ENCODE results near the gene LTBP1. TPM values are rescaled to one million over a fixed set of nuclear protein-coding genes. Genes with fewer than 3 reads are reported as not detected.
A peak's percentile ranks its signal among the peaks of the same experiment; 100 is the strongest.

Gene LTBP1
- total RNA-seq, 1 experiment from 2014 or later = 10.3 TPM

DNA sequence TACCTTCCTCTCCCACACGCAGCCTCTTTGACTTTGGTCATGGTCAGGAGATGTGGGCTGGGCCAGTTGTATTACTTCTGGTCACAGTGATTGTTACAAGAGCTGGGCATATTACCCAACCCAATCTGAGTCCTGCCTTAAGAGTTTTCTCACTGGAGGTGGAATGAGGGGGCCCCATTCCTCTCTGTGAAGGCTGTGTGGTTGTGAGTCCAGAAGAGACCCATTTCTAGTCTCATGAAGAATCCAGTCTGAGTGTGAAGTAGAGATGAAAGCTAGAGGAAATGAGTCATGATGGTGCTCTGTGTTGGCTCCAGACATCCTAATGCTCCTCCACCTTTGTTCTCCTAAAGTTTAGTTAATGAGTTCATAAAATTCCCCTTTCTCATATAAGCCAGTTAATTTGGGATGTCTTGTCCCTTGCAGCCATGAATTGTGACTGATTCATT is 478.9 kb downstream of the LTBP1 start:
- no peaks in the 10 kb centered on the region for H3K27me3 ChIP-seq (ENCODE audit: insufficient read depth, low read depth)
- no peaks in the 10 kb centered on the region for H4K20me1 ChIP-seq (ENCODE audit: insufficient read depth)
- no peak overlapping the region for H2AFZ ChIP-seq
- intact Hi-C loops (cut with micrococcal nuclease; ENCODE audit: unreplicated experiment) = no loop called here
- no peaks in the 10 kb centered on the region for H3K79me2 ChIP-seq (ENCODE audit: low read depth)
- ChIA-PET POLR2A (ENCODE audit: unreplicated experiment) (no interaction called here), CTCF (no interaction called here)
- no peaks in the 10 kb centered on the region for H3K4me1 ChIP-seq (replicated peaks; ENCODE audit: insufficient read depth)
- H3K9me3 ChIP-seq (ENCODE audit: insufficient read depth, low read depth) = no peaks in the 10 kb centered on the region
- H3K36me3 ChIP-seq (ENCODE audit: low read depth) = no peaks in the 10 kb centered on the region
- H3F3A ChIP-seq (ENCODE audit: insufficient read depth, low read depth) = no peaks in the 10 kb centered on the region
- no peak overlapping the region for H3K27ac ChIP-seq
- H3K4me3 ChIP-seq = no peak overlapping the region
- BruUV-seq (replicated peaks) = no TSS peak
- 0 out of 2 replicates have a peak, but pooled peaks cover 3% of the 10 kb centered on the region for H3K9me2 ChIP-seq (ENCODE audit: insufficient read depth)
- TF ChIP-seq EZH2 (IDR thresholded peaks at IDR 0.05; ENCODE audit: low read depth) (no peak), CTCF (conservative IDR thresholded peaks at IDR 0.05) (no peak)
- H3K4me2 ChIP-seq = no peak overlapping the region
- no peak for DNase-seq

- peak; percentile 17 to 40 for DNase-seq
- no peaks in the 10 kb centered on the region for H3K4me1 ChIP-seq (replicated peaks; ENCODE audit: insufficient read depth)
- H3K4me2 ChIP-seq = no peak overlapping the region
- H4K20me1 ChIP-seq (ENCODE audit: insufficient read depth) = no peaks in the 10 kb centered on the region
- no peak overlapping the region for H3K4me3 ChIP-seq
- ChIA-PET POLR2A (ENCODE audit: unreplicated experiment) (no interaction called here), CTCF (no interaction called here)
- intact Hi-C loops (cut with micrococcal nuclease; ENCODE audit: unreplicated experiment) = no loop called here
- H3F3A ChIP-seq (ENCODE audit: insufficient read depth, low read depth) = no peaks in the 10 kb centered on the region
- 0 out of 2 replicates have a peak, but pooled peaks cover 3% of the 10 kb centered on the region for H3K9me2 ChIP-seq (ENCODE audit: insufficient read depth)
- no peak overlapping the region for H3K27ac ChIP-seq
- H2AFZ ChIP-seq = no peak overlapping the region
- TF ChIP-seq EZH2 (IDR thresholded peaks at IDR 0.05; ENCODE audit: low read depth) (no peak), CTCF (conservative IDR thresholded peaks at IDR 0.05) (no peak)
- BruUV-seq (replicated peaks) = no TSS peak
- H3K79me2 ChIP-seq (ENCODE audit: low read depth) = no peaks in the 10 kb centered on the region
- no peaks in the 10 kb centered on the region for H3K36me3 ChIP-seq (ENCODE audit: low read depth)
- no peaks in the 10 kb centered on the region for H3K27me3 ChIP-seq (ENCODE audit: insufficient read depth, low read depth)
- no peaks in the 10 kb centered on the region for H3K9me3 ChIP-seq (ENCODE audit: insufficient read depth, low read depth)
Measured at GRCh38 chr2:33426666-33427231, 480.0 kb downstream of the LTBP1 start.

DNA sequence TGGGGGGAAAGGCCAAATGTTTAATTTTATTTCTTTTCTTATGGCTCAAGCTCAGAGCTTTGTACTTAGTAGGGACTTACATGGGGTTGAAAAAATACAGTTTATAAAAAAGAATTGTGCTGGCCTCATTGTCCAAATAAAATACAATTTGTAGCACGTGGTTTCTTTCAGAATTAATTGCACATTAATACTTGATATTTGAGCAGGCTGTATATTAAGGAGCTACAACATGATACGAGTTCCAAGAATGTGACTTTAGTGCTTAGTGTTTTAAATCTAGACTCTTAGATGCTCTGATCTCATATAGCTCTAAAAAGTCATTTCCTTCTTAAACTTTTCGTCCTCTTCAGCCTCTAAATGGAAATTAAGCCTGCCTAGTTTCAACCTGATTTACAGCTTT is 483.3 kb downstream of the LTBP1 start:
- no TSS peak for BruUV-seq (replicated peaks)
- H3K36me3 ChIP-seq (ENCODE audit: low read depth) = no peaks in the 10 kb centered on the region
- H3K27ac ChIP-seq = no peak overlapping the region
- H3K9me2 ChIP-seq (ENCODE audit: insufficient read depth) = peaks cover 3% of the 10 kb centered on the region; the same call in 1 of the 2 replicates
- no peaks in the 10 kb centered on the region for H4K20me1 ChIP-seq (ENCODE audit: insufficient read depth)
- TF ChIP-seq EZH2 (IDR thresholded peaks at IDR 0.05; ENCODE audit: low read depth) = no peak
- no peak for TF ChIP-seq CTCF (conservative IDR thresholded peaks at IDR 0.05)
- no peaks in the 10 kb centered on the region for H3K4me1 ChIP-seq (replicated peaks; ENCODE audit: insufficient read depth)
- H3K4me2 ChIP-seq = no peak overlapping the region
- H3K9me3 ChIP-seq (ENCODE audit: insufficient read depth, low read depth) = no peaks in the 10 kb centered on the region
- no peaks in the 10 kb centered on the region for H3K27me3 ChIP-seq (ENCODE audit: insufficient read depth, low read depth)
- H3K79me2 ChIP-seq (ENCODE audit: low read depth) = no peaks in the 10 kb centered on the region
- no peaks in the 10 kb centered on the region for H3F3A ChIP-seq (ENCODE audit: insufficient read depth, low read depth)
- H2AFZ ChIP-seq = no peak overlapping the region
- ChIA-PET CTCF (no interaction called here), POLR2A (ENCODE audit: unreplicated experiment) (no interaction called here)
- no peak overlapping the region for H3K4me3 ChIP-seq
- DNase-seq = no peak
- intact Hi-C loops (cut with micrococcal nuclease; ENCODE audit: unreplicated experiment) = no loop called here
